ENCODE measurements around the gene GOLGA6C. TPM values are rescaled to one million over a fixed set of nuclear protein-coding genes. Genes with fewer than 3 reads are reported as not detected.
"Not testable (repeated sequence)": the region's sequence is repeated elsewhere in the genome, so short reads cannot be mapped to it uniquely, and the experiment has no call there.

Gene GOLGA6C, protein sequence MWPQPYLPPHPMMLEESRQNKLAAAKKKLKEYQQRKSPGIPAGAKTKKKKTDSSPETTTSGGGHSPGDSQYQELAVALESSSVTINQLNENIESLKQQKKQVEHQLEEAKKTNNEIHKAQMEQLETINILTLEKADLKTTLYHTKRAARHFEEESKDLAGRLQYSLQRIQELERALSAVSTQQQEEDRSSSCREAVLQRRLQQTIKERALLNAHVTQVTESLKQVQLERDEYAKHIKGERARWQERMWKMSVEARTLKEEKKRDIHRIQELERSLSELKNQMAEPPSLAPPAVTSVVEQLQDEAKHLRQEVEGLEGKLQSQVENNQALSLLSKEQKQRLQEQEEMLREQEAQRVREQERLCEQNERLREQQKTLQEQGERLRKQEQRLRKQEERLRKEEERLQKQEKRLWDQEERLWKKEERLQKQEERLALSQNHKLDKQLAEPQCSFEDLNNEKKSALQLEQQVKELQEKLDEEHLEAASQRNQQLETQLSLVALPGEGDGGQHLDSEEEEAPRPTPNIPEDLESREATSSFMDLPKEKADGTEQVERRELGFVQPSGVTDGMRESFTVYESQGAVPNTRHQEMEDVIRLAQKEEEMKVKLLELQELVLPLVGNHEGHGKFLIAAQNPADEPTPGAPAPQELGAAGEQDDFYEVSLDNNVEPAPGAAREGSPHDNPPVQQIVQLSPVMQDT
- total RNA-seq (2014; rRNA removed; shearing (Covaris generic)): not detected in 2 replicates

DNA sequence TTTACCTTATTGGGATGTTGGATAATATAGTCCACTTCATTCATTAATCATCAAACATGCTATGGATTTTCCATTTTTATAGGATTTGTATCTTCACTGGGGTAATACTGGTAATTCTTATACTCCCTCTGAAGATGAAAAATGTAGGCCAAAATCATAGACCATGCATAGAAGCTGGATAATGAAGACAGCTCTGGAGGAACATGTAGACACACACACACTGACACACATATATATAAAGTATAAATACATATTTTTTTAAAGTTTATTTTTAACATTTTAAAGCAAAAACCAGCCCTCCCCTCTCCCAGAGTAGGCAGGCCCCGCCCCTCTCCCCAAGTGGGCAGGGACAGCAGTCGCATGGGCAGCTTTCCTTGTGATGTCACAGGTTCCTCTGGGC, at the start of gene GOLGA6C:
Gene GOLGA6C, plus strand, starts transcription at position 301 of the 400 bp plus-strand sequence. CDS start 265 bp downstream, outside the sequence.
- in situ Hi-C loops (cut with HindIII; ENCODE audit: low sequenced_read_pairs); DNase-seq (ENCODE audit: low spot score): not testable (repeated sequence)

DNA sequence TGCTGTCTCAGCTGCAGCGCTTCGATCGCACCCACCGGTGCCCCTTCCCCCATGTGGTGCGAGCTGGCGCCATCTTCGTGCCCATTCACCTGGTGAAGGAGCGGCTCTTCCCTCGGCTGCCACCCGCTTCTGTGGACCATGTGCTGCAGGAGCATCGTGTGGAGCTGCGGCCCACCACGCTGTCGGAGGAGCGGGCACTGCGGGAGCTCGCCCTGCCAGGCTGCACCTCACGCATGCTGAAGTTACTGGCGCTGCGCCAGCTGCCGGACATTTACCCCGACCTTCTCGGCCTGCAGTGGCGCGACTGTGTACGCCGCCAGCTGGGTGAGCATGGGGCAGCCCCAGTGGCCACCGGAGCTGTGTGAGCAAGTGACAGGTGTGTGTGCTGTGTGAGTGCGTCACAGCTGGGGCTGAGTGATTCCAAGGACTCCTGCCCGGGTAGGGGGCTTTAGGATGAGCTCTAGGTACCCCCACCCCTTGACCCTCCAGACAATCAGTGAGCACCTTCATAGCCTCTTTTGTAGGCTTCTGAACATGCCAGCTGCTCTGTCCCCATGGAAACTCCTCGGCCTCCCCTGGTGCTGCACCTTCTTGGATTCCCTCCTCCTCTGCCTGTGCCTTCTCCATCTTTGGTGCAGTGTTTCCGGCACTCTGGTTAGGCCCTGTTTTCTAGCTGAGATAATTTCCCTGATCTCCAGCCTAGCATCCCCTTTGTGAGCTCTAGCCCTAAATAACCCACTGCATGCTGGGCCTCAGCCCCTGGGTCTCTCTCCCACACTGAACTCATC, 49.4 kb upstream of the GOLGA6C start:
- DNase-seq (ENCODE audit: low spot score): no peak
- in situ Hi-C loops (cut with HindIII; ENCODE audit: low sequenced_read_pairs): no loop called here

DNA sequence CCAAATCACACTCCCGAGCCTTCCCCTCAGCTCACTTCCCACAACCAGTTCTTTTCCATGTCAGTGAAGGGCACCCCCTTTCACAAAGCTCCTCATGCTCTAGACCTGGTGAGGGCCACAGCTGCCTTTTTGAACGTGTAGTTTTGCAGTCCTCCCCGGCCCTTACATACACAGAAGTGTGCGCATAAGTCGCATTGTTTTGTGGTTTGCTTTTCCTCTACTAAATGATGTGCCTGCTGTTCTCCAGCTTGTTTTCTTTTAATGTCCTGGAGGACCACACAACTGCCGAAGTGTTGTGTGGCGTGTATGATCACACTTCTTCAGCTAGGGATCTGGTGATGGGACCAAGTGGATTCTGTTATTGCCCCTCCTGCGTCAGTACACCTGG, 48.9 kb upstream of the GOLGA6C start:
- in situ Hi-C loops (cut with HindIII; ENCODE audit: low sequenced_read_pairs): no loop called here
- DNase-seq (ENCODE audit: low spot score): no peak

DNA sequence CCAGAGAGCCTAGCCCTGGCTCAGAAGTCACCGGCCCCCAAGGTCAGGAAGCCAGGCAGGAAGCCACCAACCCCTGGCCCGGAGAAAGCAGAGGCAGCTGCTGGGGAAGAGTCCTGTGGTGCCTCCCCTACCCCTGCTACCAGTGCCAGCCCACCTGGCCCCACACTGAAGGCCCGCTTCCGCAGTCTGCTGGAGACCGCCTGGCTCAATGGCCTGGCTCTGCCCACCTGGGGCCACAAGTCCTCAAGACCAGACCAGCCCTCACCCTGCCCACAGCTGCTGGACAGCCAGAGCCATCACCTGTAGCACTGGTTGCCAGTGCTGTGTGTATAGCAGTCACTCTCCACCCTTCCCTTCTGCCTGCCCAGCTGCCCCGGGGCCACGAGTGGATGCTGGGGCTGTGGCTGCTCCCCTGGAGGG, 47.3 kb upstream of the GOLGA6C start:
- DNase-seq (ENCODE audit: low spot score): no peak
- in situ Hi-C loops (cut with HindIII; ENCODE audit: low sequenced_read_pairs): no loop called here

DNA sequence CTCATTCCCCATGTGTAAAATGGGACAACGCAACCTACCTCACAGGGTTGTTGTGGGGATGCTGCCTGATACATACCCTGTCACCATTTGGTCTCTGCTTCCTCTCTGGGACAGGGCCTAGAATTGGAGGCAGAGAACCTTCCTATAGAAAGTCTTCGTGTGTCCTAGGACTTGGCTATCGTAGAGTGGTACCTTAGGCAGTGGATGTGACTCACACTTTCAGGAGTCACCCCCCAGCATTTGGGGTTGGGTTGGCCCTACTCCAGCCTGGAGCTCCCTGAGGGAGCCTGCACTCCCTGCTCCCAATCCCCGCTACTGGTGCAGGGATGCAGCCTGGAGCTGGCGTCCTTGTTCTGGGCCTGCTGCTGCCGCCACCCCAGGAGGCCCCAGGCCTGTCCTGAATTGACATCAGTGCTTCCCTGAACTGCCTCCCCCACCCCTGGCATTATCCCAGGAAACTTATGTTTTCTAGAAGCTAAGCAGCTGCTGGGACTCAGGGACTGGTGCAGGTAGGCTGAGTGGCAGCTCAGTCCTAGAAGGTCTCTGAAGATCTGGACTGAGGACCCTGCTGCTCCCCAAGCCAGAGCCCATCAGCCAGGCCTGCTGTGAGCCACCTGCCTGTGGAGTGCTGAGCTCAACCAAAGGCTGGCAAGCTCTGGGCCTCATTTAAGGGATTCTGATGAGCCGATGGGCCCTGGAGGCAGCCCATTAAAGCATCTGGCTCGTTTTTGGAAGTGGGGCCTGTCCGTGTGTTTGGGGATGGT, 46.5 kb upstream of the GOLGA6C start:
- in situ Hi-C loops (cut with HindIII; ENCODE audit: low sequenced_read_pairs): no loop called here
- peak; percentile 62 for DNase-seq (ENCODE audit: low spot score)

DNA sequence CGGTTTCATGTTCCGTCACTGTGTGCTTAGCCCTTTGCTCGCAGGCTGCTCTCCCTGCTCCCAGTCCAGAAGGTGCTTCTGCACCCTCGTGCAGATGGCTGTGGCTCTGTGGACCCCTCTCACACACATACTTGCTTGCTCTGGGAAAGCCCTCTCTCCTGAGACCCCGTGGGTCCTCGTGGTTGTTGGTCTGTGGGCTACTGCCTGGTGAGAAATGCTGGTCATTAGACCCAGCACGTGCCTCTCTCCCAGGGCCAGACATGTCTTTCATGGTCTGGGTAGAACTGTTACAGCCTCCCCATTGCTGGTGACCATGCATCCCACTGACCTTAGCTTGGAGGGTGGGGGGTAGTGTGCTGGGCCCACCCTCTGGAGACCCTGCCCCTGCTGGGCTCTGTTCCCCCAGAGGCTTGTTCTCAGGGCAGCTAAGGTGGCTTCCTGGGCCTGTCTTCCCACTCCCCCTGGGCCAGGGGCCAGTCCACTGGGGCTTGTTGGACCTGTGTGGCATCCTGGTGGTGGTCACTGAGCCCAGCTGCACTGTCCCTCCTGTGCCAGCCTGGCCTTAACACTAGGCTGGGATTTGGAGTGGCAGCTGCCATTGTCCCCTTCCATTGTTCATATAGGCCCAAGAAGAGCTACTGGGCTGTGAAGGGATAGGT, 45.8 kb upstream of the GOLGA6C start:
- no peak for DNase-seq (ENCODE audit: low spot score)
- in situ Hi-C loops (cut with HindIII; ENCODE audit: low sequenced_read_pairs): no loop called here

DNA sequence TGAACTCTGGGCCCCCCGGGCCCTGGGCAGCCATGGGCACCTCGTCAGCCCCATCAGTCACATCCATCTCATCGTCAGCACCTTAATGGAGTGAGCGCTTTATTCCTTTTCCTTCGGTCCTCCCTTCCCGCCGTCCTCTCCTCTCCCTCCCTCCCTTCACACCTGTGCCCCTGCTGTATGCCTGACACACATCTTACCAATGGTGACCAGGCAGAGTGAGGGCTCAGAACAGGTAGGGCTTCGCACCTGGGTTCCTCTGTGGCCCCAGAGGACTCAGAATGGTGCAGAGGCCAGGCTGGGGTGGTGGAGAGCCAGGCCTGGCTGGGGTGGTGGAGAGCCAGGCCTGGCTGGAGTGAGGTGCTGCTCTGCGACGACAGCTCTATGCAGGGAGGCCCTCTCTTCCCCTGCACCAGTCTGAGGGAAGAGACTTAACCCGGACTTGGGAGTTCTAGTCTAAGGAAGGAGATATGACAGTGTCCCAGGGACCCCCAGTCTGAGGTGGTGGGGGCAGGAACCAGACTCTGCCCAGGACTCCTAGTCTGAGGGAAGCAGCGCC, 44.8 kb upstream of the GOLGA6C start:
- no peak for DNase-seq (ENCODE audit: low spot score)

DNA sequence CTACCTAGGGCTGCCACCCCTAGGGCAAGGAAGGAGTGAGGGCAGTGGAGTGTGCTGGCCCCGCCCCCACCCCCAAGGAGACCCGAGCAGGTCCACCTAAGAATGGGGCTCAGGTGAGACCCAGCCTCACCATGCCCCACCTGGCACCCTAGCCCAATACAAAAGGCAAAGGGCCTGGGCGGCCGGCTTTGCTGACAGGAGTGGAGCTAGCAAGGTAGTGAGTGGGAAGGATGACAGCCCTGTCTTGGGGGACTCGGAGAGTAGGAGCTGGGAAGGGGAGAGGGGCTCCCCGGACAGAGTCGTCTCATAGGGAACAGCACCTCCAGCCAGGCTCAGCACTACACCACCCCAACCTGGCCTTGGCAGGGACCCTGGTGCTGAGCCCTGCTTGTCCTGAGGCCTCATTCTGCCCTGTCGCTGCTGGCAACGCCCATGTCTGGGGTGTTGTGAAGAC, 44.3 kb upstream of the GOLGA6C start:
- in situ Hi-C loops (cut with HindIII; ENCODE audit: low sequenced_read_pairs): no loop called here
- no peak for DNase-seq (ENCODE audit: low spot score)

More for the DNA sequence above, 44.8 kb upstream of the GOLGA6C start:
- in situ Hi-C loops (cut with HindIII; ENCODE audit: low sequenced_read_pairs): no loop called here

DNA sequence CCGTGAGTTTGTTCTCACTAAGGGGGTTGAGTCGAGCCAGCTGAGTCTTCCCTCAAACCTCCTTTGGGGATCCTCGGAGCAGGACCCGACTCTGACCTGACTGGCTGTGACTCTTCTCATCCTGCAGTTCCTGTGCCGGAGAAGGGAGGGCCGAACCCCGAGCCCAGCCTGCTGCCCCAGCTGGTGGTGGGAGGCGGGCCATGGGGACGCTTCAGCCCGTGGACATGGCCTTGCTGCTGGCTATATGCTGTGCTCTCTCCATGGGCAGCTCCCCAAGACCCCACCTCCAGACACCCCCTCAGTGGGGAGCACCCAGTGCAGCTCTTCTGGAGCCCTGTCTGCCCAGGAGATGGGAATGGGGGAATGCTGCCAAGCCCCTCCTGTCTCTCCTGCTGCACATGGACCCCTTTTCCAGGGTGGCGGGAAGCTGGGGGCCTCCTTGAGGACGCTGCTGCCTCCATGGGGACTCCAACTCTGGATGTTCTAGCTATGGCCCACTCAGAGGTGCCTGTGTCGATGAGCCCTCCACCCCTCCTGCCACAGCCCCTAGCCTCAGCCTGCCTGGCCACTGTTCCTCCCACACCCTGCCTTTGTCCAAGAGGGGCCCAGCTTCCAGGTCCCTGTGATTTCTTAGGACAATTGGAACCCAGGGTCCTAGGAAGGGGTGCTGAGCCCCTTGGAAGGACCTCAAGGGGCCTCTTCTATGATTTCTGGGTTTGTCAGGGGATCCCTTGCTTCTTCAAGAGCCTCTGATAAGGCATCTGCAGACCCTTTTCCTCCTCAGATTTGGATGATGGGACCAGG, 43.6 kb upstream of the GOLGA6C start:
- no peak for DNase-seq (ENCODE audit: low spot score)
- in situ Hi-C loops (cut with HindIII; ENCODE audit: low sequenced_read_pairs): no loop called here

DNA sequence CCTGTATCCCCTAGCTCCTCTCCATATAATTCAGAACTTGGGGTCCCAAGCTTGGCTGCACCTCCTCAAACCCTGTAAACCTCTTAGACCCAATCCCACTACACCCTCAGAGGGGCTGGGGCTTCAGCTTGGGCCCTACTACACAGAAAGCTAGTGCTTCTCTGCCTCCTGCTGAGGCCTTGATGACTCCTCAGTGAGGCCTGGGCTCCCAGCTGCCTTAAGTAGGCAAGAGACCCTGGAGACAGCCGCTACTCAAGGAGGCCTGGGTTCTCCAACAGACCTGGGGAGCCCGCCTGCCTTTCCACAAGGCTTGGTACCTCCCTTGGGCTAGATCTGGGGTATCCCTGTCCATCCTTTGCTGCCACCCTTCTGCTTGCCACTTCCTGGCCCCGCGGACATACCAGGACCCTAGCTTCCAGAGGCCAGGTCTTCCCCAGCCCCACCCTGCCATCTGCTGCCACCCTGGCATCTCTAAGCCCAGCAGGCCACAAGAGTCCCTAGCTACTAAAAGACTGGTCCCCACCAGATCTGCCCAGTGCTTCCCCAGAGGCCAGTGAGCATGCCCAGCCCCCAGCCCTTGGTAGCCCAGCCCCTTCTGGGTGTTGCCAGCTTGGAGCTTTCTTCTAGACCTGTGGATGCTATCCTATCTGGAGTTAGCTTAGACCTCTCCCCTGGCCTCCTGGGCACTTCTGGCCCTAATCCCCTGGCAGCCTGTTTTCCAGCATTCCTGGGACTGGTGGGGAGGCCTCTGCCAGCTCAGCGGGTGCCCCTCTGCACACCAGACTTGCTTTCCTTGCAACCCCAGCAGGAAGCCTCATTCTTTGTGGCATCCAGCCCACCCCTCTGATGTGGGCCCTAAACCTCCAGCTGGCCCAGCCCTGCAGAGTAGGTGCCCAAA, 42.8 kb upstream of the GOLGA6C start:
- DNase-seq (ENCODE audit: low spot score): no peak
- in situ Hi-C loops (cut with HindIII; ENCODE audit: low sequenced_read_pairs): no loop called here

DNA sequence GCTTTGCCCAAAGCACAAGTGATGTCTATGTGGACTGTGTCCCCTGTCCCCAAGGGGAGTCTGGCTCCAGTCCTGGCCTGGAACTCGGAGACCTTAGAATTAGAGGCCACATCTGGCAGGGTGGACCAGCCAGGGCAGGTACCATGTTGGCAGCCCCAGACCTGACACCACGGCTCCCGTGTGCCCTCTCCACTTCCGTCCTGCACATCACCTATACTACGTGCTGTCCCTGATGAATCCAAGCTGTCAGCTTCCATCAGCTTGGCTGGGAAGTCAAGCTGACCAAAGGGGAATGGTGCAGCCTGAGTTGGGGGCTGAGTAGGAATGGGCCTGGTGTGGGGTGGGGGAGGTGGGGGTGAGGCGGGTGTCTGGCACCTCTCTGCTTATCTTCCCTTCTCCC, 41.1 kb upstream of the GOLGA6C start:
- in situ Hi-C loops (cut with HindIII; ENCODE audit: low sequenced_read_pairs): no loop called here
- no peak for DNase-seq (ENCODE audit: low spot score)

DNA sequence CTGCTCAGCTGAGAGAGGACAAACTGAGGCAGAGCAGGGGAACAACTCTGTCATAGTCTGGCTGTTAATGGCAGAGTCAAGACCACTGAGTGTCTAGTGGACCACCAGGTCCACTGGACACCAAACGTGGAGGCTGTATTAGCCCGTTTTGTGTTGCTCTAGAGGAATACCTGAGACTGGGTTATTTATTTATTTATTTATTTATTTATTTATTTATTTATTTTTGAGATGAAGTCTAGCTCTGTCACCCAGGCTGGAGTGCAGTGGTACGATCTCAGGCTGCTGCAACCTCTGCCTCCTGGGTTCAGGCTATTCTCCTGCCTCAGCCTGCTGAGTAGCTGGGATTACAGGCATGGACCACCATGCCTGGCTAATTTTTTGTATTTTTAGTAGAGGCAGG, 40.6 kb upstream of the GOLGA6C start:
- in situ Hi-C loops (cut with HindIII; ENCODE audit: low sequenced_read_pairs); DNase-seq (ENCODE audit: low spot score): not testable (repeated sequence)

DNA sequence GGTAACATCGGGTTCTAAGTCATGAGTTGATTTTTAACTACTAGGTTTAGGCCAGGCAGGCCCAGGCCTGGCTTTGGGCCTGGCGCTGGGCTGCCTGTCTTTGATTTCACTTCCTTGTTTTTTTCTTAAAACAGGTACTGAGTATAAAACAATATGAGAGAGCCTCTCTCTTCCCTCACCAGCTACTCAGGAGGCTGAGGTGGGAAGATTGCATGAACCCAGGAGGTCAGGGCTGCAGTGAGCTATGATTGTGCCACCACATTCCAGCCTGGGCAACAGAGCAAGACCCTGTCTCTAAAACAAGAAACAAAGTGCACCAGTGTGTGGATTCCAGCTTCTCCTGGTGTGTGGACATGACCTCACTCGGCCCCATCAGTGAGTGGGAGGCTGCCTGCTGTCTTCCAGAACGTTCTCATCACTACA, 38.6 kb upstream of the GOLGA6C start:
- in situ Hi-C loops (cut with HindIII; ENCODE audit: low sequenced_read_pairs); DNase-seq (ENCODE audit: low spot score): not testable (repeated sequence)

DNA sequence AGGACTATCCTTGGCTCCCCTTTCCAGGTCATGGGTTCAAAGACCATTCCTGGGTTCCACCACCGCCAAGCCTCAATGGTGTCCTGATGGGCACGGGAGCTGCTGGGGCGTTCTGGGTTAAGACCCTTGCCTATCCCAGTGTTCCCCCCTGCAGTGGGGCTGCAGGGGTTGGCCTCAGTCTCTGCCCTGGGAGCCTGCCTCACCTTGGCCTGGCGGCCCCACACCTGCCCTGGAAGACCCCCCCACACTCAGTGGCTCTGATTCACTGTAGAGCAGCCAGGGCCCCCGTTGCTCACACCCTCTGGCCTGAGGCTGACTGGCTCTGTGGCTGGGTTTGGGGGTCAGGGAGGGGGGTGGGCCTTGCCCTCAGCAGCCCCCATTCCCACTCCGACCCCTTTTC, 34.4 kb upstream of the GOLGA6C start:
- DNase-seq (ENCODE audit: low spot score): no peak

DNA sequence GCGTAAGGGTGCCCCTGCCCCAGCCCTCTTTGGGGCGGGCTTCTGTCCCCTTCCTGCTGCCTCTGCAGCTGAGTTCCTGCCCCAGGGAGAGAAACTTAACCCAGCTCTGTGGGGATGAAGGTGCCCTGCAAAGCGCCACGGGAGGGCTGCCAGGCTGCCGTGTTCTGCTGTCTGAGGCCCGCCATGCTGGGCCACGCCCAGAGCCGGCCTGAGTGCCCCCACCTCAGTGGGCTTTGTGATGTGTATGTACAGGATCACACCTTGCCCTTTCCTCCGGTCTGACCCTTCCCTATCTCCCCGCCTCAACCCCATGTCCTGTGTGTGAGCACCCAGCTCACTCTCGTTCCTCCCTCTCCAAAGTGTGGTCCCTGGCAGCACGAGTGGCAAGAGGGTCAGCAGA, 33.9 kb upstream of the GOLGA6C start:
- DNase-seq (ENCODE audit: low spot score): no peak
- in situ Hi-C loops (cut with HindIII; ENCODE audit: low sequenced_read_pairs): no loop called here

More for the DNA sequence above, 34.4 kb upstream of the GOLGA6C start:
- in situ Hi-C loops (cut with HindIII; ENCODE audit: low sequenced_read_pairs): no loop called here

DNA sequence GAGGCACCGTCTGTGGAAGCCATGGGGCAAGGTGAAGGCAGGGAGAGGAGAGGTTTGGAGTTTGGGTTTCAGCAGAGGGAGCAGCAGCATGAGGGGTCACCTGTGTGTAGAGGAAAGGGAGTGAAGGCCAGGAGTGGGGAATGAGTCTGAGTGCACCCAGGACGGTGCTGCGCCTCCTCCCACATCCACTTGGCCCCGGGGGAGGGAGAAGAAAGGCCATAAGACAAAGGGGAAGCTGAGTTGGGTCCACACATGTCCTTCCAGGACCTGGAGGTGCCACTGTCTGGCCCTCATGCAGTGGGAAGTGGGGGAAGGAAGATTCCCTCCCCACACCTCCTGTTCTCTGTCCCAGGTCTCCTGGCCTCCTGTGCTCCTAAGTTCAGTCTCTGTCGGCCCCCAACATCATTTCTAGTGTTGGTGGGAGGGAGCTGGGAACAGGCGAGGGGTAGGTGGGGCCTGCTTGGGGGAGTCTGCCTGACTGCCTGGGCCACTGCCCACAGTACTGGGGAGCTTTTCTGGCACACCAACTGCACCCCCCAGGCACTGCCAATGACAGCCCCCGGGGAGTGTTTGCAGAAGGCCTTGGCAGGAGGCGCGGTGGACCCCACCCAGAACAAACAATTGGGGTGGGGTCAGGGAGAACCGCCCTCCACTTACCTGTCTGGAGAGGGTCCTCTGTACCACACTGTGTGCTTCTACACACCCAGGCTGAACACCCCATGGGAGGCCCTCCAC, 32.9 kb upstream of the GOLGA6C start:
- DNase-seq (ENCODE audit: low spot score); in situ Hi-C loops (cut with HindIII; ENCODE audit: low sequenced_read_pairs): not testable (repeated sequence)

Measured in G401 (cell line).